Lower lobe of right lung (tissue), 2 donors: ENCODE data around the gene SCARF2. TPM values are rescaled to one million over a fixed set of nuclear protein-coding genes. Genes with fewer than 3 reads are reported as not detected.
"Not testable (repeated sequence)": the region's sequence is repeated elsewhere in the genome, so short reads cannot be mapped to it uniquely, and the experiment has no call there.

ENCODE experiments used
- ATAC-seq, 2 donors: fragments of 200-7000 bp; cut with Tn5 transposase; one replicate each; pipeline ENCODE4 v1.9.1; 2020 to 2022; ENCODE audit warnings: mild to moderate bottlenecking in 2 of 2, moderate library complexity in 2 of 2
- DNase-seq: peaks from one replicate; pipeline ENCODE4 v3.0.0-alpha.2; 2020
- H3K27ac ChIP-seq: fragments of 200-600 bp; one replicate; pipeline ENCODE4 v1.8.0; 2022
- H3K27me3 ChIP-seq: fragments of 200-600 bp; one replicate; pipeline ENCODE4 v1.8.0; 2022; ENCODE audit warnings: low read depth
- H3K36me3 ChIP-seq: fragments of 200-600 bp; one replicate; pipeline ENCODE4 v1.8.0; 2022; ENCODE audit warnings: mild to moderate bottlenecking
- H3K4me1 ChIP-seq: fragments of 200-600 bp; one replicate; pipeline ENCODE4 v1.8.0; 2022
- H3K4me3 ChIP-seq: fragments of 200-600 bp; one replicate; pipeline ENCODE4 v1.8.0; 2022; ENCODE audit warnings: mild to moderate bottlenecking
- H3K9me3 ChIP-seq: fragments of 200-600 bp; one replicate; pipeline ENCODE4 v1.8.0; 2022
- CTCF ChIP-seq: fragments of 200-600 bp; IDR thresholded peaks from one replicate; pipeline ENCODE4 v1.8.0; 2022; ENCODE audit warnings: antibody characterized with exemption, mild to moderate bottlenecking
- intact Hi-C: fragments of 100-400 bp; cut with DNase I; formaldehyde crosslinking; loops from one replicate; pipeline ENCODE4 v1.11.0; 2022
- total RNA-seq: library from RNA; stranded (reverse); fragmentation: NEBNext Ultra II Directional; extraction: Animal tissue kit (Norgen Biotek cat#: 25700); gene quantifications from one replicate; pipeline ENCODE4 v1.2.1, GENCODE V29; 2021
- donor health status: DM: no; HTN: yes; CAD: no; lungs with severe emphysema.

The SCARF2 gene
- total RNA-seq, 1 donor from 2014 or later, result 12.6 TPM

- intact Hi-C loops, result no loop called here
- no peaks in the 10 kb centered on the region for H3K9me3 ChIP-seq
- H3K4me3 ChIP-seq, result no peak overlapping the region
- DNase-seq, result peak; percentile 4
- no peak for ATAC-seq
- peaks cover 6% of the 10 kb centered on the region for H3K36me3 ChIP-seq
- TF ChIP-seq CTCF, result no peak
- H3K27me3 ChIP-seq, result peaks cover 21% of the 10 kb centered on the region
- no peak overlapping the region for H3K27ac ChIP-seq
- H3K4me1 ChIP-seq, result peaks cover 26% of the 10 kb centered on the region
Observed at GRCh38 chr22:20421507-20421874, 16.1 kb downstream of the SCARF2 start.

- intact Hi-C loops, result no loop called here
- no peak for ATAC-seq
Observed at GRCh38 chr22:20420157-20420842, 17.3 kb downstream of the SCARF2 start.

GRCh38 chr22:20419664-20419951 is 18.0 kb downstream of the SCARF2 start:
- H3K27me3 ChIP-seq, result peaks cover 6% of the 10 kb centered on the region
- H3K27ac ChIP-seq, result no peak overlapping the region
- peaks cover 20% of the 10 kb centered on the region for H3K4me1 ChIP-seq
- TF ChIP-seq CTCF, result no peak
- no peak for DNase-seq
- intact Hi-C loops, result loop anchor here (5.0 kb wide), 1 partner anchor 38 kb away; no protein-coding TSS in a partner anchor
- no peaks in the 10 kb centered on the region for H3K9me3 ChIP-seq
- ATAC-seq, result no peak
- H3K36me3 ChIP-seq, result no peaks in the 10 kb centered on the region
- H3K4me3 ChIP-seq, result no peak overlapping the region

More at GRCh38 chr22:20420157-20420842, 17.3 kb downstream of the SCARF2 start:
- no peak overlapping the region for H3K4me3 ChIP-seq
- H3K36me3 ChIP-seq, result peaks cover 6% of the 10 kb centered on the region
- DNase-seq, result peak; percentile 15
- H3K4me1 ChIP-seq, result peaks cover 26% of the 10 kb centered on the region
- no peaks in the 10 kb centered on the region for H3K9me3 ChIP-seq
- peaks cover 13% of the 10 kb centered on the region for H3K27me3 ChIP-seq
- TF ChIP-seq CTCF, result no peak
- H3K27ac ChIP-seq, result no peak overlapping the region

- Histone ChIP-seq H3K27ac (peak overlapping the region; percentile 39), H3K36me3 (no peaks in the 10 kb centered on the region), H3K27me3 (no peaks in the 10 kb centered on the region), H3K4me3 (peak overlapping the region; percentile 48), H3K9me3 (no peaks in the 10 kb centered on the region), H3K4me1 (peaks cover 9% of the 10 kb centered on the region)
- intact Hi-C loops, result loop anchor here (5.0 kb wide), 1 partner anchor 39 kb away; no protein-coding TSS in a partner anchor
- peak; percentile 92 for TF ChIP-seq CTCF
- DNase-seq (peak; percentile 89), ATAC-seq (peak; percentile 92 to 93)
Observed at GRCh38 chr22:20418211-20418788, 19.3 kb downstream of the SCARF2 start.

- not testable (repeated sequence) for H3K4me1 ChIP-seq, ATAC-seq, H3K27me3 ChIP-seq, H3K4me3 ChIP-seq, H3K36me3 ChIP-seq, H3K27ac ChIP-seq, H3K9me3 ChIP-seq, DNase-seq
- intact Hi-C loops, result loop anchor here (5.0 kb wide), 1 partner anchor 42 kb away; no protein-coding TSS in a partner anchor
Observed at GRCh38 chr22:20415699-20416098, 21.9 kb downstream of the SCARF2 start.

- not testable (repeated sequence) for H3K9me3 ChIP-seq, ATAC-seq, H3K36me3 ChIP-seq, DNase-seq, H3K4me3 ChIP-seq, H3K27ac ChIP-seq, H3K4me1 ChIP-seq, H3K27me3 ChIP-seq
- intact Hi-C loops, result loop anchor here (5.0 kb wide), 1 partner anchor 42 kb away; no protein-coding TSS in a partner anchor
Observed at GRCh38 chr22:20415241-20415640, 22.4 kb downstream of the SCARF2 start.
